B cell (primary cell): ENCODE results near the gene RGS14. TPM values are rescaled to one million over a fixed set of nuclear protein-coding genes. Genes with fewer than 3 reads are reported as not detected.

Experiments
- ATAC-seq: fragments of 200-7000 bp; cut with Tn5 transposase; one replicate; pipeline ENCODE4 v1.10.0; 2021; ENCODE audit warnings: low read depth, mild to moderate bottlenecking, moderate number of reproducible peaks, moderate library complexity
- CTCF ChIA-PET: fragments of 350-600 bp; sonication (Branson Sonifier 250); formaldehyde crosslinking; loops from one replicate; lab custom pipeline; 2021; ENCODE audit warnings: antibody characterized with exemption, inconsistent platforms; lab: Charles Lee
- POLR2A ChIA-PET: fragments of 350-600 bp; sonication (Branson Sonifier 250); formaldehyde crosslinking; loops from one replicate; lab custom pipeline; 2021; ENCODE audit warnings: antibody characterized with exemption; lab: Charles Lee
- DNase-seq: peaks from one replicate; pipeline ENCODE4 v3.0.0; 2013
- H2AFZ ChIP-seq: 2 replicates; pipeline ENCODE4 v1.6.1; 2012; ENCODE audit warnings: mild to moderate bottlenecking, low read depth, low read length; ENCODE audit not compliant: insufficient read depth, poor library complexity, severe bottlenecking
- H3K27ac ChIP-seq, 2 donors: 1 replicate in 1 of 2; 2 replicates in 1 of 2; pipeline ENCODE4 v1.5.1; 2012 to 2013; ENCODE audit warnings: low read length in 2 of 2, mild to moderate bottlenecking in 2 of 2, moderate library complexity in 1 of 2
- H3K27me3 ChIP-seq, 4 experiments: fragments of 200-600 bp in 1 of 4; sonication (generic) in 1 of 4; replicated peaks in 1 of 4; 1 replicate in 2 of 4; 2 replicates in 2 of 4; pipeline versions ENCODE4 v1.6.1 to v1.7.0; 2013 to 2016; ENCODE audit warnings: low read length in 3 of 4, mild to moderate bottlenecking in 2 of 4, mixed read lengths in 1 of 4, moderate library complexity in 1 of 4; ENCODE audit not compliant: insufficient read depth in 4 of 4, control insufficient read depth in 3 of 4; ENCODE audit errors: control extremely low read depth in 1 of 4
- H3K36me3 ChIP-seq, 2 experiments: replicated peaks in 1 of 2; 1 replicate in 1 of 2; 2 replicates in 1 of 2; pipeline versions ENCODE4 v1.6.1 to v1.7.1; 2013; ENCODE audit warnings: low read length in 1 of 2; ENCODE audit not compliant: insufficient read depth in 2 of 2, control insufficient read depth in 1 of 2; ENCODE audit errors: control extremely low read depth in 1 of 2, extremely low read depth in 1 of 2
- H3K4me1 ChIP-seq, 2 donors: fragments of 200-600 bp in 1 of 2; sonication (generic) in 1 of 2; 1 replicate in 1 of 2; 2 replicates in 1 of 2; pipeline versions ENCODE4 v1.5.1 to v1.6.1; 2013 to 2017; ENCODE audit warnings: low read length in 2 of 2; ENCODE audit not compliant: control insufficient read depth in 2 of 2, insufficient read depth in 2 of 2
- H3K4me2 ChIP-seq: replicated peaks from 2 replicates; pipeline ENCODE3; 2012; ENCODE audit warnings: mild to moderate bottlenecking, low read depth, low read length; ENCODE audit not compliant: poor library complexity, severe bottlenecking
- H3K4me3 ChIP-seq, 5 experiments: fragments of 200-600 bp in 1 of 5; sonication (generic) in 1 of 5; 1 replicate in 3 of 5; 2 replicates in 2 of 5; pipeline versions ENCODE4 v1.5.1 to v1.7.0; 2011 to 2016; ENCODE audit warnings: low read length in 4 of 5, mild to moderate bottlenecking in 4 of 5, low read depth in 2 of 5, control low read depth in 1 of 5, moderate library complexity in 1 of 5; ENCODE audit not compliant: insufficient read depth in 1 of 5; ENCODE audit errors: control extremely low read depth in 1 of 5, extremely low read depth in 1 of 5
- H3K79me2 ChIP-seq: fragments of 200-600 bp; sonication (generic); one replicate; pipeline ENCODE4 v1.6.0; 2016; ENCODE audit warnings: low read length; ENCODE audit not compliant: control insufficient read depth, insufficient read depth
- H3K9ac ChIP-seq: fragments of 200-600 bp; sonication (generic); 2 replicates; pipeline ENCODE4 v1.6.1; 2017; ENCODE audit warnings: mild to moderate bottlenecking, low read length, moderate library complexity
- H3K9me3 ChIP-seq, 3 donors: one replicate each; pipeline versions ENCODE4 v1.6.1 to v1.7.1; 2013; ENCODE audit warnings: low read length in 2 of 3; ENCODE audit not compliant: control insufficient read depth in 2 of 3, insufficient read depth in 1 of 3; ENCODE audit errors: control extremely low read depth in 1 of 3
- H4K20me1 ChIP-seq: 2 replicates; pipeline ENCODE4 v1.6.0; 2012; ENCODE audit warnings: mild to moderate bottlenecking, low read length; ENCODE audit not compliant: insufficient read depth, control insufficient read depth, poor library complexity, severe bottlenecking
- H3K27ac Mint-ChIP-seq: one replicate; pipeline ENCODE4 v1.8.0; 2021; ENCODE audit warnings: mixed read lengths
- H3K27me3 Mint-ChIP-seq: one replicate; pipeline ENCODE4 v1.8.0; 2021; ENCODE audit warnings: mixed read lengths
- H3K4me1 Mint-ChIP-seq: one replicate; pipeline ENCODE4 v1.8.0; 2021; ENCODE audit warnings: mixed read lengths
- H3K4me3 Mint-ChIP-seq: one replicate; pipeline ENCODE4 v1.8.0; 2021; ENCODE audit warnings: mixed read lengths
- H3K9me3 Mint-ChIP-seq: one replicate; pipeline ENCODE4 v1.8.0; 2022; ENCODE audit warnings: mixed read lengths; ENCODE audit not compliant: insufficient read depth
- CTCF ChIP-seq: fragments of 200-600 bp; IDR thresholded peaks from one replicate; pipeline ENCODE4 v1.8.0; 2022; ENCODE audit warnings: antibody characterized with exemption, mild to moderate bottlenecking
- EZH2 ChIP-seq: IDR thresholded peaks from 2 replicates; pipeline ENCODE4 v1.6.1; 2012; ENCODE audit warnings: borderline replicate concordance, low read depth, mild to moderate bottlenecking, moderate library complexity, low read length; ENCODE audit not compliant: insufficient read depth, poor library complexity, severe bottlenecking
- WGBS: methylation state at CpG from one replicate; pipeline ENCODE4 v1.1.5; 2013; ENCODE audit warnings: missing lambda C conversion rate; ENCODE audit not compliant: insufficient coverage; 5-methylcytosine and 5-hydroxymethylcytosine counted together
- intact Hi-C: fragments of 100-400 bp; cut with micrococcal nuclease; formaldehyde crosslinking; loops from one replicate; pipeline ENCODE4 v1.10.0; 2022
- polyA plus RNA-seq: library from polyadenylated mRNA; depleted of rRNA; stranded (reverse); fragments of >200 nt; gene quantifications from 2 replicates; pipeline ENCODE4 v1.2.3, GENCODE V29; 2012
- total RNA-seq, 2 donors: library from RNA; stranded (reverse); fragments of 120-200 nt in 1 of 2; gene quantifications; 1 replicate in 1 of 2; 2 replicates in 1 of 2; pipeline versions ENCODE4 v1.2.3 to v1.2.4, GENCODE V29; 2013 to 2022

RGS14 gene
- total and polyA plus RNA-seq, 2 donors (not counting 1 experiment from before 2014, with no cell fraction given), result 85.8 to 184 TPM

DNA sequence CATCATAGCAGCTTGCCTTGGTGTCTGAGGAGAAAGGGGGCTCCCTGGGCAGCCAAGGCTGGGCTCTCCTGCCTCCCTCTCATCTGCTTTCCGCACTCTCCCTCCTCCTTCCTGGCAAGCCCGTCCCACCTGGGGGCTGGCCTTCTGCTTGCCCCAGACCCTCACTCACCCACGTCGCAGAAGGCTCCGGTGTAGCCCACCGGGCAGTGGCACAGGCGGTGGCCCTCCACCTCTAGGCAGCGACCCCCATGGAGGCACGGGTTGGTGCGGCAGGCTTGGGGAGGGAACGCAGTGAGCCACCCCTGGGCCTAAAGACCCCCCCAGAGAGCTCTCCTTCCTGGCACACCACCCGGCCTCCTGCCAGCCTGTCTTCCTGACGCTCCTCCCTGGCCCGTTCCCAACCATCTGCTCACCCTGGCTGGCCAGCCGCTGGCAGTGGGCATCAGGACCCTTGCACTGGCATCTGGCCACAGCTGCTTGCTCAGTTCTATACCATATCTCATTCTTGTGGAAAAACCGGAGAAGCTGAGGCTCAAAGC, 47.0 kb downstream of the RGS14 start:
- Histone ChIP-seq H3K27ac (peak overlapping the region in 1 of 2 donors; percentile 2), H4K20me1 (no peaks in the 10 kb centered on the region), H2AFZ (peak overlapping the region; percentile 77), H3K9ac (peak overlapping the region; percentile 66), H3K27me3 (peaks cover 0 to 31% (median 9%) of the 10 kb centered on the region in 4 experiments), H3K79me2 (no peaks in the 10 kb centered on the region), H3K36me3 (no peaks in the 10 kb centered on the region), H3K4me1 (peaks cover 38 to 50% of the 10 kb centered on the region in 2 donors), H3K9me3 (peaks cover 0 to 17% (median 0%) of the 10 kb centered on the region in 3 donors), H3K4me2 (peak overlapping the region; percentile 96), H3K4me3 (peak overlapping the region in 4 of 5 experiments; percentile 58 to 68 (median 62))
- ChIA-PET CTCF (interaction anchor here (0.6 to 12.7 kb wide), 42 partner anchors 8 to 708 kb away, joined by 3 to 628 read pairs (median 4); partner anchors contain the start of genes DDX41, DOK3, GRK6 and PDLIM7), POLR2A (interaction anchor here (0.5 to 5.6 kb wide), 10 partner anchors 15 to 144 kb away, joined by 3 to 87 read pairs (median 10); partner anchors contain the start of genes GRK6 and LMAN2)
- TF ChIP-seq CTCF, result no peak
- TF ChIP-seq EZH2, result no peak
- DNase-seq (no peak), ATAC-seq (no peak)
- Mint-ChIP-seq H3K27me3 (peaks cover 14% of the 10 kb centered on the region), H3K27ac (peak overlapping the region; percentile 26), H3K9me3 (no peaks in the 10 kb centered on the region), H3K4me3 (peak overlapping the region; percentile 84), H3K4me1 (peaks cover 39% of the 10 kb centered on the region)
- WGBS, result 59% methylated on average over 16 of the region's 16 CpGs
- intact Hi-C loops, result loop anchor here (1.0 to 10.0 kb wide), 6 partner anchors 22 to 290 kb away; partner anchors contain the start of genes B4GALT7, GRK6 and PRR7

GRCh38 chr5:177405312-177405711, 47.6 kb downstream of the RGS14 start:
- Histone ChIP-seq H3K4me3 (peak overlapping the region in 1 of 5 experiments; percentile 9), H2AFZ (peak overlapping the region; percentile 40), H3K9me3 (peaks cover 0 to 16% (median 0%) of the 10 kb centered on the region in 3 donors), H3K36me3 (no peaks in the 10 kb centered on the region), H3K4me2 (peak overlapping the region; percentile 96), H3K4me1 (peaks cover 38 to 50% of the 10 kb centered on the region in 2 donors), H3K27me3 (peaks cover 0 to 28% (median 9%) of the 10 kb centered on the region in 4 experiments), H4K20me1 (no peaks in the 10 kb centered on the region), H3K9ac (no peak overlapping the region), H3K79me2 (no peaks in the 10 kb centered on the region), H3K27ac (peak overlapping the region in 1 of 2 donors; percentile 52)
- intact Hi-C loops, result loop anchor here (2.0 to 10.0 kb wide), 3 partner anchors 41 to 291 kb away; partner anchors contain the start of genes B4GALT7 and PRR7
- Mint-ChIP-seq H3K4me3 (peak overlapping the region; percentile 57), H3K27ac (peak overlapping the region; percentile 75), H3K27me3 (peaks cover 14% of the 10 kb centered on the region), H3K4me1 (peaks cover 39% of the 10 kb centered on the region), H3K9me3 (no peaks in the 10 kb centered on the region)
- CTCF ChIA-PET, result interaction anchor here (0.9 to 12.7 kb wide), 14 partner anchors 12 to 179 kb away, joined by 3 to 628 read pairs (median 14); partner anchors contain the start of genes DOK3, GRK6 and PRR7
- TF ChIP-seq CTCF (no peak), EZH2 (no peak)
- no peak for DNase-seq
- 83% methylated on average over 1 of the region's 2 CpGs for WGBS
- ATAC-seq, result no peak
- POLR2A ChIA-PET, result interaction anchor here (1.0 to 5.6 kb wide), 8 partner anchors 15 to 54 kb away, joined by 3 to 87 read pairs (median 16); partner anchors contain the start of genes GRK6 and LMAN2
